Stimulated activated naive CD4-positive, alpha-beta T cell treated with Interleukin-2 at 50 U/mL for 16 hours (primary cell): ENCODE measurements around the gene WDR18.
A peak's percentile ranks its signal among the peaks of the same experiment; 100 is the strongest.

Experiments
- DNase-seq: peaks from one replicate; lab custom pipeline; 2025; lab: John Stamatoyannopoulos, UW

Gene WDR18

GRCh38 chr19:991932-992669 lies 8.0 kb downstream of the WDR18 start:
- no peak for DNase-seq

- no peak for DNase-seq
These were observed 8.5 kb downstream of the WDR18 start for GRCh38 chr19:992670-993055.

GRCh38 chr19:993361-993830 lies 9.3 kb downstream of the WDR18 start:
- no peak for DNase-seq

- no peak for DNase-seq
These were observed 9.8 kb downstream of the WDR18 start for GRCh38 chr19:993831-994393.

GRCh38 chr19:994516-994915 lies 10.4 kb downstream of the WDR18 start:
- DNase-seq = no peak

GRCh38 chr19:995051-995827 lies 11.1 kb downstream of the WDR18 start:
- no peak for DNase-seq

- peak; percentile 66 for DNase-seq
These were observed 12.1 kb downstream of the WDR18 start for GRCh38 chr19:996051-996838.

- no peak for DNase-seq
These were observed 13.9 kb downstream of the WDR18 start for GRCh38 chr19:998064-998463.

GRCh38 chr19:999379-999719 lies 15.2 kb downstream of the WDR18 start:
- no peak for DNase-seq

GRCh38 chr19:1000095-1000494 lies 15.9 kb downstream of the WDR18 start, which contains the start of gene GRIN3B:
TSS of gene GRIN3B (plus strand) at chr19:1000419. CDS start at chr19:1000438, 19 bp downstream.
- DNase-seq = peak; percentile 59

GRCh38 chr19:1000591-1001537 lies 16.7 kb downstream of the WDR18 start:
- no peak for DNase-seq

- DNase-seq = peak; percentile 53
These were observed 17.5 kb downstream of the WDR18 start for GRCh38 chr19:1001538-1002166.

GRCh38 chr19:1002600-1002999 lies 18.5 kb downstream of the WDR18 start:
- DNase-seq = no peak

GRCh38 chr19:1003283-1003682 lies 19.1 kb downstream of the WDR18 start:
- DNase-seq = no peak

GRCh38 chr19:1004204-1004802 lies 20.2 kb downstream of the WDR18 start:
- no peak for DNase-seq

- DNase-seq = no peak
These were observed 20.9 kb downstream of the WDR18 start for GRCh38 chr19:1004803-1005664.

- DNase-seq = no peak
These were observed 22.7 kb downstream of the WDR18 start for GRCh38 chr19:1006711-1007398.

- no peak for DNase-seq
These were observed 23.5 kb downstream of the WDR18 start for GRCh38 chr19:1007399-1008251.
